ENCODE measurements around the gene SPPL3. TPM values are rescaled to one million over a fixed set of nuclear protein-coding genes. Genes with fewer than 3 reads are reported as not detected.

The SPPL3 gene
- total RNA-seq, 1 experiment from 2014 or later = 39.7 TPM

- no peak overlapping the region for H3K9ac ChIP-seq (ENCODE audit: low read length)
- TF ChIP-seq SRF (IDR thresholded peaks at IDR 0.05; ENCODE audit: low read depth) = no peak
- no peak for TF ChIP-seq REST (IDR thresholded peaks at IDR 0.05; ENCODE audit: low read depth)
- no peak for TF ChIP-seq ZBTB33 (IDR thresholded peaks at IDR 0.05; ENCODE audit: extremely low read depth, insufficient replicate concordance, low read length)
- no peak for TF ChIP-seq FOSL1 (IDR thresholded peaks at IDR 0.05; ENCODE audit: low read depth)
- no peak for TF ChIP-seq RAD21 (IDR thresholded peaks at IDR 0.05; ENCODE audit: low read depth)
- TF ChIP-seq CTCF (IDR thresholded peaks at IDR 0.05 in 2 of 3, conservative IDR thresholded peaks at IDR 0.05 in 1 of 3; ENCODE audit: borderline replicate concordance in 1 of 3, insufficient read depth in 1 of 3, low read depth in 2 of 3, low read length in 2 of 3) = no peak
- no peak for TF ChIP-seq ZFX (IDR thresholded peaks at IDR 0.05)
- no peak for TF ChIP-seq POLR2AphosphoS5 (IDR thresholded peaks at IDR 0.05; ENCODE audit: low read depth, low read length)
- no peak for TF ChIP-seq CEBPB (IDR thresholded peaks at IDR 0.05; ENCODE audit: low read depth)
- TF ChIP-seq MAX (IDR thresholded peaks at IDR 0.05) = no peak
- TF ChIP-seq ZNF274 (IDR thresholded peaks at IDR 0.05; ENCODE audit: low read depth, low read length) = no peak
- TF ChIP-seq SIN3A (IDR thresholded peaks at IDR 0.05; ENCODE audit: low read depth) = no peak
- no peak for TF ChIP-seq EGR1 (IDR thresholded peaks at IDR 0.05; ENCODE audit: low read depth)
- TF ChIP-seq ELF1 (IDR thresholded peaks at IDR 0.05; ENCODE audit: borderline replicate concordance, low read depth) = no peak
- TF ChIP-seq JUND (IDR thresholded peaks at IDR 0.05) = no peak
- no peak for TF ChIP-seq ATF3 (IDR thresholded peaks at IDR 0.05)
- no peak for TF ChIP-seq EZH2phosphoT487 (IDR thresholded peaks at IDR 0.05; ENCODE audit: borderline replicate concordance)
- no peak for TF ChIP-seq YY1 (IDR thresholded peaks at IDR 0.05; ENCODE audit: extremely low read depth, insufficient replicate concordance, low read depth, low read length)
- TF ChIP-seq CBX3 (IDR thresholded peaks at IDR 0.05; ENCODE audit: low read depth) = no peak
- TF ChIP-seq SP1 (IDR thresholded peaks at IDR 0.05; ENCODE audit: low read depth) = no peak
- no peaks in the 10 kb centered on the region for H3K4me1 ChIP-seq (ENCODE audit: control insufficient read depth in 1 of 2, insufficient read depth in 2 of 2, low read length in 2 of 2)
- POLR2A ChIA-PET = no interaction called here
- no peak overlapping the region for H2AFZ ChIP-seq (ENCODE audit: low read depth, low read length, poor library complexity, severe bottlenecking)
- H3K4me2 ChIP-seq (ENCODE audit: low read length) = no peak overlapping the region
- DNase-seq (ENCODE audit: low read depth, low spot score) (no peak), ATAC-seq (no peak)
- H3K27ac ChIP-seq (ENCODE audit: low read depth, low read length) = no peak overlapping the region
- no peaks in the 10 kb centered on the region for H3K9me2 ChIP-seq (ENCODE audit: insufficient read depth)
- H3K79me2 ChIP-seq (ENCODE audit: insufficient read depth, low read length) = no peaks in the 10 kb centered on the region
- CTCF ChIA-PET = interaction anchor here (0.9 kb wide), 1 partner anchor 163 kb away, joined by 3 read pairs; no protein-coding TSS in a partner anchor
- H3K27me3 ChIP-seq (ENCODE audit: insufficient read depth, low read length) = no peaks in the 10 kb centered on the region
- intact Hi-C loops (cut with micrococcal nuclease) = no loop called here
- no peaks in the 10 kb centered on the region for H4K20me1 ChIP-seq (ENCODE audit: insufficient read depth)
- RAD21 ChIA-PET (ENCODE audit: low non-redundant PET in 1 of 2, low total read pairs in 2 of 2, uncharacterized antibody in 2 of 2, unreplicated experiment in 2 of 2) = no interaction called here
- no peaks in the 10 kb centered on the region for H3K9me3 ChIP-seq (ENCODE audit: control insufficient read depth in 1 of 2, insufficient read depth in 1 of 2, low read depth in 1 of 2, low read length in 2 of 2)
- no peak overlapping the region for H3K4me3 ChIP-seq (replicated peaks in 1 of 2; ENCODE audit: low read depth in 1 of 2, low read length in 2 of 2)
- H3K36me3 ChIP-seq (ENCODE audit: control insufficient read depth in 1 of 2, insufficient read depth in 2 of 2, low read length in 2 of 2) = no peaks in the 10 kb centered on the region
- BruUV-seq (replicated peaks) = no TSS peak
Measured at GRCh38 chr12:120744922-120745493, 159.2 kb downstream of the SPPL3 start.

Measured in HCT116 (cell line).